GM10847 (cell line): ENCODE measurements around the gene NR2F1-AS1.

ENCODE experiments used
- POLR2A ChIP-seq: IDR thresholded peaks from 2 replicates; pipeline ENCODE4 v1.6.1; 2011; ENCODE audit not compliant: insufficient read length; ENCODE audit errors: extremely low read depth

The NR2F1-AS1 gene

DNA sequence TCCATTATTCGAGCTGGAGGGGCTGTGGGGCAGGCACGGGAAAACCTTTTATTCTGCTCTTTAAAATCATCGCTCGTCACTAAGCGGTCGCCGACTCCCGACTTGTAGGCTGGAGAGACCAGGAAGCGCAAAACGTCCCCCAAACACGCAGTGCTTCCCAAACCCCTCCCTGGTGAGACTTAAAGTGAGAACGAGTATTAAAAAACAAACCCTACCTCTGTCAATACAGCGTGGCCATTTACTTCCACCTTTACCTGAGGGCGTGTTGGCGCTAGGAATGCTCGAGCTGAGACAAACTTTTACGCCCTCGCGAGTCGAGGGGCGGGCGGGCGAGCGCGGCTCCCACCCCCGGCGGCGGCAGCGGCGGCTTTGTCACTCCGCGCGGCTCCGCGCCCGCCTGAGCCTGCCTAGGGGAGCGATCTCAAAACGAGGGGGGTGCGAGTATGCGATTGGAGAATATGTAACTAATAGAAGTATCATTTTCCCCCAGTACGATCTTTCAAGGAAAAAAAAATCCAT lies at the start of gene NR2F1-AS1:
Gene NR2F1-AS1 (minus strand): TSS at position 293 of the 519 bp plus-strand sequence.
- no peak for TF ChIP-seq POLR2A

DNA sequence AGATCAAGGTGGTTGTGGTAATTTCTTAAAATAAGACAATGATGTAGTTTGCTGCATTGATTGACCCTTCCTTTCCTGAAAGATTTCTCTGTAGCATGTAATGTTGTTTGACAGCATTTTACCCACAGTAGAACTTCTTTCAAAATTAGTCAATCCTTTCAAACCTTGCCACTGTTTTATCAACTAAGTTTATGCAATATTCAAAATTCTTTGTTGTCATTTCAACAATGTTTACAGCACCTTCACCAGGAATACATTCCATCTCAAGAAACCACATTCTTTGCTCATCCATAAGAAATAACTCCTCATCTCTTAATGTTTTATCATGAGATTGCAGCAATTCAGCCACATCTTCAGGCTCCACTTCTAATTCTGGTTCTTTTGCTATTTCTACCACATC lies 45.8 kb upstream of the NR2F1-AS1 start:
- TF ChIP-seq POLR2A: no peak

DNA sequence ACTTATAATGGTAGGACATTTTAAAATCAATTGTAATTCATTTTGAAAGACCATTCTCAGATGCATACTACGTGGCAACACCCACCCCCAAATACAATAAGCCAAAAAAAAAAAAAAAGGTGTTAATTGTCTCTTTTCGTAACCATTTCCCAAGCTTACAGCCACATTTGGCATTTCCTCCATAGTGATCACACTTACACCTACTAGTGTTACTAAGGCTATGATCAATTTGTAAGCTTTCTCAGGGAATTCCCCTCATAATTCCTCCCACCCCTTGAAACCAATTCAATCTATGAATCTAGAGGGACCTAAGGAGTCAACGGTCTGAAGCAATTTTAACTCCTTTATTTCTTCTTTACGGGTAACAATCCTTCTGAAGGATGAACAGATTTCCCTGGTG lies 42.1 kb upstream of the NR2F1-AS1 start:
- TF ChIP-seq POLR2A: no peak

DNA sequence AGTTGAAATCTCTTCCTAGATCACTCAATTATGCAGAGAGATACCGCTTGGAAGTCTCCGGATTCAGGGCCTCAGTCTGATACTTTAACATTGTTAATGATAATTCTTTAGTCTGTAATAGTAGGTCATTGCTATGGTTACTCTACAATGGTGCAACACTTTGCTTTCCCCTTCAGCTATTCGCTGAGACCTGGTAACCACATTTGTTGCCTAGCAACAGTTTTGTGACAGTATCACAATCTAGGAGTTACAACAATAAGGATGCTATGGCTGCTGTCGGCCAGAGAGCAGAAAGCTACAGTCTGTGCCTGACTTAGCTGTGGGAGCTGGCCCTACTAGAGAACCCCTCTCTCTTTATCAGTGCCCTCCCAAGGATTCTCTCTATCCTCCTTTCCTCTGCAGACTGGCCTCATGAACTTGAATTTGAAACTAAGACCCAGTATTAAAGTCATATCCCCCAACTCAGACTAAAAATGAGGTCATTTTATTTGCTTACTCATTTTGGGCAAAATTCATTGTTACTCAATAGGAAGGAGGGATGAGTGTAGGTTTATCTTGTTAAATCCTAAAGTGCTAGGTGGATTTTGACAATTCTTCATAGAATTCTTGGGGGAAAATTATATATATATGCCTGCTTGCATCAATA lies 41.3 kb upstream of the NR2F1-AS1 start:
- no peak for TF ChIP-seq POLR2A

DNA sequence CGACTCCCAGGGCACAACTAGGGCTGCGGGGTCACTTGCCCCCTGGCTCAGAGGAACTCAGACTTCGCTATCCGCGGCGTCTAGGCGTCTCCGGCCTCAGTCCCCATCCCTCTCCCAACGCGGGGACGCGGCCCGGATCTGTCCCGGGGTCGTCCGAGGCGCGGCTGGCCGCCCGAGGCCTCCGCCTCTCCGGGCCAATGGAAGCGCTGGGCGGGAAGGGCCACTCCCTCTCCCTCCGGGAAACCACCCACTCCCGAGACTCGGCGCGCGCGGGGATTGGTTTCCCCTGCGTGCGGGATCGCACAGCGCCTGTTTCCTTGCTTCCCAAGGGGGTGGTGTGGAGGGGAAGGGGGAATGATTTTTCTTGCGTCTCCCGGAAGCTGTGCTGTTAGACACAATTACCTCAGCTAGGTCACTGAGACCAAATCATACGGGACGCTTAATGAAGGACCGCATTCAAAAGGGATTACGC lies 40.3 kb upstream of the NR2F1-AS1 start:
- TF ChIP-seq POLR2A: no peak

DNA sequence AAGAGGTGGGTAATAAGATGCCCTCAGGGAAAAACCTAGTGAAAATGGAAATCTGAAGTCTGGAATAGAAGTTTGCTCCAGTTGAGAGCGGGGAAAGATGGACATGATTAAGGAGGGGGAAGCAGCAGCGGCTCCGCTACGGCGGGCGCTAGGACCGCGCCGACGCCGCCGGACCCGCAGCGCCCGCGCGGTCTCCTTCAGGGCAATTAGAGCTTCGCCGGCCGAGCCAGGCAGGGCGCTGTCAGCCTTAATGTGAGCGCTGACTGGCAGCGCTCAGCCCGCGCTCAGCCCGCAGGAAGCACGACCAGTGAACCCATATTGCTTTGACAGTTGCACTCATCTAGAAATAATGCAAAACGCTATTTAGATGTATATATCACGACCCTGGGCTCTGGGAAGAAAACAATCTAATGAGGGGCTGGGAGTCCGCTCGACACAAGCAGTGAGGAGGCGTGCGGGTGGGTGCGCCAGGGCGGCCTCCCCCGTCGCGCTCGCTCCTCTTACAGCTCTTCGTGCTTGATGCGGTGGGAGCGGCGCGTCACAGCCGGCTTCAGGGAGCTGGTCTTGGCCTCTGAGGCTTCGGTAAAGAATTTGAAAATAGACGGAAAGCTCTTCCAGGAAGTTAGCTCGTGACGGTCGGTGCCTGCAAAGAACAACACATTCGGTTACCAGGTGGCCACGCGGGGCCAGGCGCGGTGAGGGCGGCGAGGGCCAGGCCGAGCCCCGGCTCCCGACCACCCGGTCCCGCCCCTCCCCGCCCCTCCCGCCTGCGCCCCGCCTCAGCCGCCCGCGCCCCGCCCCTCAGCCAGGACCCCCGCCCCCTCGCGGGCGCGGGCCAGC lies 39.7 kb upstream of the NR2F1-AS1 start:
- no peak for TF ChIP-seq POLR2A

DNA sequence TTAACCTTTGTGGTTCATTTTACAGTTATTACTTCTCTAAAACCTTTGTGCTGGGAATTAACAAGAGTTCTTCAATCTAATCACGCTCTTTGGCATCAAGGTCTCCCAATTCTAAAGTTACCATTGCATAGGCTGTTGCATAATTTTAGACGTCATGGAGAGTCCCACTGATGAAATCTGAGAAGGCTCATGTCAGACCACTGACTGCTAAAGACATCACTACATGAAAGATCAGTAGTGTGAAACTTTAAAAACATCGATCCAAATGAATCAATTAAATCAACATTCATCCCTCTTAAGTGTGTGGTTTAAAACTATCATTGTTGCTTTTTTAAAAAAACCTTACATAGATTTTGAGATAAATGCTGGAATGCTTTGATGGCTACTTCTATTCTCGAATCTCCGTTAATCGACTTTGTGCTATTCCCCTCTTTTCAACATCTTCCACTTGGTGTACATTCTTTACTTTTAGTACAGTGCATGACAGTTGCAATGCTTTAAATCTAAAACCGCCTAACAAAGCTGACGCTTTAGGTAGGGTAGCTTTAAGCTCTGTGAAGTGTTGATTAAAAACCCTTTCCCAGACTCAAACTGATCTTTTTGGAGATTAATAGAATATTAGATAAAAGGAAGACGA lies 35.6 kb upstream of the NR2F1-AS1 start:
- TF ChIP-seq POLR2A: no peak

DNA sequence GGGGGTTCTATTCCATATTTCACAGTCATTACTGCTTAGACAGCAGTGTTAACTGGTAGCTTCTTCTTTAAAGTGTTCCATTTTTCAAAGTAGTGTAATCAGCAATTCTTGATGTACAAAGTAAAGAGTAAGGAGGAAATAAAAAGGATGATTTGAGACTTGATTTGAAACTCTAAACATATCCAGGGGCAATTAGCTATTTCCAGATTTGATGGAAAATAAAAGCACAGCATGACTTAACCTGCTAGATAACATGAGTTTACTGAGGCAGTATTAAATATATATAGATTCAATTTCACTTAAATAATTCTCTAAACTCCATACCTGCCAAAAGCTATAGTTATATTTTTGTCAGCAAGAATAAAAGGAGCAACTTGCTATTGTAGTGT lies 31.8 kb upstream of the NR2F1-AS1 start:
- TF ChIP-seq POLR2A: no peak

DNA sequence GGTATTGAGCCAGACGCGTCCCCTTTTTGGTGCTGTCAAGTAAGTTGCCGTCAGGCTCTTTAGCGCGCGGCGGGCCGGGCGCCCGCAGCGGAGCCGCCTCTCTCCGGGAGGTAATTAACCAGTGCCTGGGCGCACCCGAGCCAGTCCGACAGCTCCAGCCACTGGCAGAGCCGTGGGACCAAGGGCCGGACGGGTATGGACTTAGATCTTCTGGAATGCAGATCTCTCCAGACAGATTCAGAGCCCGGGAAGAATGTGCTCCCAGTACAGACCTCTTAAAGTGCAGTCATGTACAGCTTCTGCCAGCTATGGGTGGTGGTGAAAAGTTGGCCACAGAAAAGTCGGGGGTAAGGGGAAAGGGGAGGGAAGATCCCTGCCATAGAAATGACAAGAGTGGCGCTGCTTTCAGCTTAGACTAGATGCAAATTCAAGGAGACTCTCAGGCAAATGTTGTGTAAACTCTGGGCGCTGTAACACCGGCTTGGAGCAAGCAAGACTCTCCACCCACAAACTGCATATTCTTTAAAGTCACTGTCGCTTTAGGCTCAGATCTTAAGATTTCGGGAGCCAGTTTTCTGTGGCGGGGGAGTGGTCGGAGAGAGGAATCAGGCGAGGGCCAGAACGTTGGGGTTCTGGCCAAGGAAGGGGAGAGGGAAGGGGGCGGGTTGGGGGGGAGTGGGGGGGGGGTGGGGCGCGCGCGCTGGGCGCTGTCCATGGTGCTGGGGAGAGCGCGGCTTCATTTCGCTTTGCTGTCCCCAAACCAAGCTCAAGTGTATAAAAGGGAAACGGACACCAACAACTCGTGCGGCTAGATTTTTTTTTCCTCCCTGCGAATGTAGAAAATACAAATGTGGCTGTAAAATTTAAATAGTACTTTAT lies 31.2 kb upstream of the NR2F1-AS1 start:
- no peak for TF ChIP-seq POLR2A

DNA sequence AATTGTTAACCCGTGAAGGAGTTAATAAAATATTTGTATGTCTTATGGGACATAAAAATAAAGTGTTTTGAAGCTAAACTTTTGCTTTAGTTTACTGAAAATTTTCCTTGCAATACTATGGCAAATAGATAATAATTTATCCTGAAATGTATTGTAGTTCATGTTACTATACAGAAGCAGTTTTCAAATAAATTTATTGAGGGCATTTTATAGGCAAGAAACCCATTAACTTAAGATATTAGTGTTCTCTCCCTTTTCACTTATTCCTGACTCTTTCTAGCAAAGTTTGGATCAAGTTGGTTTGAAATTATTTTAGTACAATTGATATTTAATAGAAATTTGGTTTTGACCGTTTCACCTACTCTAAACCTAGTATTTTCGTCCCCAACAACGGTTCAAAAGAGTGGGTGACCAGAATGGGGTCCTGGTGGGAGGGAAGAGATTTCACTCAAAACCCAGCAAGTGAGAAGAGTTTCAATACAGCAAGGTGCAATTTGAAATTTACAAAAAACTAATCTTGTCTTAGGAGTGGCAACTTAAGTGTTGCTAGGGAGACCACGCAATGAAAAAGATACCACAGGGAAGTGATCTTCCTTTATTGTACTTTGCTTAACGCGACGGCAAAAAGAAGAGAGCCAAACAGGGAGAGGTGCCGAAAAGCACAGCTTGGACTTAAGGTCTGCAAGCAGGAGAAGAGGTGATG lies 30.4 kb upstream of the NR2F1-AS1 start:
- TF ChIP-seq POLR2A: no peak

DNA sequence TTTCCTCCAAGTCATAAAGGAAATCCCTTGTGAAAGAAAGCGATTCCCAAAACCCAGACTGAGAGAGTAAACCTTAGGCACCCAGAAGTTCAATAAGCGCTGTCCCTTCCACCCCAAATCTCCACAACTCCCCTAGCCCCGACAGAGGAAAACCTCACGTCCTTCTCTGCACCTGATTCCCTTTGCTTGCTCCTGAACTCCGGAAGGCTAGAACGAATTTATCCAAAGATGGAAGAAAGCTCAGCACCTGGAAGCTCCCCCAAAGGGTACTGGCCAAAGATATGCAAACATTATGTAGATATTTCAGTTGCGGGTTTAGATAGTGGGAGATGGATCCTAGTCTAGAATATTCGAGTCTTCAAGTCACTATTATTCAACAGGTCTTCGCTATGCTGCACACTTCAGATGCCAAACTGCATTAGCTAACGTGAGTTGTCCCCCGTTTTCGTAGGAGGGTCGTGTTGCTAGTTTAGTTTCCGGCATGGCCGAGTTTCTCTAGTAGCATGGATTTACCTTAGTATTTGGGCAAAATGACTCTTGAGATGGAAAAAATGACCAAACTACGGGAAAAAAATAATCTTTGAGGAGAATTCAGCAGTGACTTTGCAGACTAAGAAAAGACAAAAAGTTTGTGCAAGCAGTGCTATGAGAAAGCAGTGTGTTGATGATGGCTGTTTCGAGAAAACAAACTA lies 29.7 kb upstream of the NR2F1-AS1 start:
- no peak for TF ChIP-seq POLR2A

DNA sequence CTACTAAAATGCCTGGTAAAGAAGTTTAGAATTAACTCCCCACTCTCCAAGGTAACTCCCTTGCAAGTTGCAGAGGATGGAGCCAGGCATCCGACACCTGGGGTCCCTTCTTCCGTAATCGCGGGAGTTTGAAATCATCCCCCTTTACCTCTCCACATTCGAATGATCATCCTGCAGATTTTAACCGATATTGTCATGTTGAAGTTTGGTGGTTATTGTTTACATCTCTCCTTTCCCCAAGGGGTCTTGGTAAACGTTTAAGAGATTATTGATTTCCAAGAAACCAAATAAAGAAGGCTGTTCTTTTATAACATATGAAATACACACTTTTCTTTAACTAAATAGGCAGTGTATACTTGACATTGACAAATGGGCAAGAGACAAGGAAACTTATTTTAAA lies 28.7 kb upstream of the NR2F1-AS1 start:
- no peak for TF ChIP-seq POLR2A

DNA sequence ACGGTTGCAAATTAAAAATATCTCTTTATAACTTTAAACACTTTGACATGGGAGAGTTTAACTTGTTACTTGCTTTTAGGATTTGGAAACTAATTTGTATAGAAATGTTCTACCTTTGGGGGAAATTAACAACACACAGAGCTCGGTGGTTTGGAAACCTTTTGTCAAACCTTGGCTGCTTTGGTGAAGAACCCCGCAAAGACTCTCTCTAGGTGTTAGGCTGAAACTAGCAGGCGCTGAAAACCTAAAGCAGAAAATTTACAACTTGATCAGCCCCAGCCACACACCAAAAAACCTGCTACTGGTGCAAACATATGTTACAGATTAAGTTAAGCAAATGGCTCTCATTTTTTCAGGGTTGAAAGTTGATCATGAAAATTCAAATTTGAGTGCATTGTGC lies 27.8 kb upstream of the NR2F1-AS1 start:
- no peak for TF ChIP-seq POLR2A
